IPS-18a (cell line): ENCODE results near the gene ZNF732.
"Not testable (repeated sequence)": the region's sequence is repeated elsewhere in the genome, so short reads cannot be mapped to it uniquely, and the experiment has no call there.

Experiments
- H3K27ac ChIP-seq: one replicate; pipeline ENCODE4 v1.5.1; 2013; ENCODE audit warnings: low read length
- H3K27me3 ChIP-seq: one replicate; pipeline ENCODE4 v1.6.1; 2013; ENCODE audit warnings: mild to moderate bottlenecking, low read length; ENCODE audit not compliant: control insufficient read depth, insufficient read depth
- H3K36me3 ChIP-seq: one replicate; pipeline ENCODE4 v1.6.1; 2013; ENCODE audit warnings: low read depth, low read length; ENCODE audit not compliant: control insufficient read depth
- H3K4me1 ChIP-seq: one replicate; pipeline ENCODE4 v1.6.1; 2013; ENCODE audit warnings: low read depth, low read length; ENCODE audit not compliant: control insufficient read depth
- H3K4me3 ChIP-seq: one replicate; pipeline ENCODE4 v1.5.1; 2013; ENCODE audit warnings: low read length
- H3K9ac ChIP-seq: one replicate; pipeline ENCODE4 v1.6.1; 2013; ENCODE audit warnings: mild to moderate bottlenecking, low read length, moderate library complexity
- H3K9me3 ChIP-seq: one replicate; pipeline ENCODE4 v1.6.1; 2013; ENCODE audit warnings: low read depth, low read length; ENCODE audit not compliant: control insufficient read depth

The ZNF732 gene

GRCh38 chr4:252065-252601 is 53.1 kb downstream of the ZNF732 start:
- H3K36me3 ChIP-seq = no peaks in the 10 kb centered on the region
- no peak overlapping the region for H3K27ac ChIP-seq
- no peak overlapping the region for H3K4me3 ChIP-seq
- H3K9me3 ChIP-seq = peaks cover 81% of the 10 kb centered on the region
- H3K4me1 ChIP-seq = no peaks in the 10 kb centered on the region
- H3K27me3 ChIP-seq = no peaks in the 10 kb centered on the region
- H3K9ac ChIP-seq = no peak overlapping the region

GRCh38 chr4:244471-244870 is 60.8 kb downstream of the ZNF732 start:
- H3K27me3 ChIP-seq = no peaks in the 10 kb centered on the region
- no peak overlapping the region for H3K4me3 ChIP-seq
- peaks cover 72% of the 10 kb centered on the region for H3K9me3 ChIP-seq
- no peak overlapping the region for H3K27ac ChIP-seq
- H3K9ac ChIP-seq = no peak overlapping the region
- H3K36me3 ChIP-seq = no peaks in the 10 kb centered on the region
- no peaks in the 10 kb centered on the region for H3K4me1 ChIP-seq

GRCh38 chr4:243426-243825 is 61.8 kb downstream of the ZNF732 start:
- Histone ChIP-seq H3K27me3 (no peaks in the 10 kb centered on the region), H3K9me3 (peaks cover 69% of the 10 kb centered on the region), H3K9ac (no peak overlapping the region), H3K4me3 (no peak overlapping the region), H3K36me3 (no peaks in the 10 kb centered on the region), H3K27ac (no peak overlapping the region), H3K4me1 (no peaks in the 10 kb centered on the region)

- no peaks in the 10 kb centered on the region for H3K27me3 ChIP-seq
- no peaks in the 10 kb centered on the region for H3K36me3 ChIP-seq
- H3K9ac ChIP-seq = no peak overlapping the region
- H3K9me3 ChIP-seq = peaks cover 64% of the 10 kb centered on the region
- H3K27ac ChIP-seq = no peak overlapping the region
- no peak overlapping the region for H3K4me3 ChIP-seq
- H3K4me1 ChIP-seq = no peaks in the 10 kb centered on the region
These were observed 63.0 kb downstream of the ZNF732 start for GRCh38 chr4:242121-242848.

GRCh38 chr4:241411-241810 is 63.9 kb downstream of the ZNF732 start:
- peaks cover 66% of the 10 kb centered on the region for H3K9me3 ChIP-seq
- not testable (repeated sequence) for H3K36me3 ChIP-seq, H3K4me1 ChIP-seq, H3K27ac ChIP-seq, H3K9ac ChIP-seq, H3K4me3 ChIP-seq, H3K27me3 ChIP-seq

- Histone ChIP-seq H3K4me3 (no peak overlapping the region), H3K4me1 (no peaks in the 10 kb centered on the region), H3K27me3 (no peaks in the 10 kb centered on the region), H3K9ac (no peak overlapping the region), H3K9me3 (peaks cover 60% of the 10 kb centered on the region), H3K27ac (no peak overlapping the region), H3K36me3 (no peaks in the 10 kb centered on the region)
These were observed 69.2 kb downstream of the ZNF732 start for GRCh38 chr4:236028-236427.

GRCh38 chr4:234178-234577 is 71.1 kb downstream of the ZNF732 start:
- H3K4me1 ChIP-seq = no peaks in the 10 kb centered on the region
- no peak overlapping the region for H3K9ac ChIP-seq
- H3K36me3 ChIP-seq = no peaks in the 10 kb centered on the region
- no peak overlapping the region for H3K4me3 ChIP-seq
- peaks cover 76% of the 10 kb centered on the region for H3K9me3 ChIP-seq
- no peak overlapping the region for H3K27ac ChIP-seq
- no peaks in the 10 kb centered on the region for H3K27me3 ChIP-seq

- no peak overlapping the region for H3K4me3 ChIP-seq
- no peaks in the 10 kb centered on the region for H3K27me3 ChIP-seq
- H3K27ac ChIP-seq = no peak overlapping the region
- H3K36me3 ChIP-seq = no peaks in the 10 kb centered on the region
- no peak overlapping the region for H3K9ac ChIP-seq
- peaks cover 61% of the 10 kb centered on the region for H3K9me3 ChIP-seq
- no peaks in the 10 kb centered on the region for H3K4me1 ChIP-seq
These were observed 81.3 kb downstream of the ZNF732 start for GRCh38 chr4:223913-224497.
